Neural cell (in vitro differentiated cells): ENCODE measurements around the gene AGTRAP. TPM values are rescaled to one million over a fixed set of nuclear protein-coding genes. Genes with fewer than 3 reads are reported as not detected.

Experiments used
- H2AFZ ChIP-seq: fragments of 200-600, 300-800 bp; sonication (generic), shearing (Covaris generic); 2 replicates; pipeline ENCODE4 v1.6.0; 2014; ENCODE audit warnings: low read depth, mild to moderate bottlenecking, antibody characterized with exemption, low read length, moderate library complexity
- H3F3A ChIP-seq: fragments of 200-600 bp; shearing (Covaris generic); 2 replicates; pipeline ENCODE4 v1.6.1; 2016; ENCODE audit warnings: mild to moderate bottlenecking, moderate library complexity, mixed read lengths, antibody characterized with exemption, low read length; ENCODE audit not compliant: insufficient read depth, poor library complexity, severe bottlenecking
- H3K27ac ChIP-seq: fragments of 200-600, 300-800 bp; sonication (generic), shearing (Covaris generic); 2 replicates; pipeline ENCODE4 v1.5.1; 2014; ENCODE audit warnings: mild to moderate bottlenecking, low read length, moderate library complexity
- H3K27me3 ChIP-seq: fragments of 300-800, 200-600 bp; sonication (generic), shearing (Covaris generic); 2 replicates; pipeline ENCODE4 v1.6.0; 2014; ENCODE audit warnings: mild to moderate bottlenecking, low read depth, low read length, moderate library complexity; ENCODE audit not compliant: insufficient read depth
- H3K36me3 ChIP-seq: fragments of 300-800, 200-600 bp; sonication (generic), shearing (Covaris generic); 2 replicates; pipeline ENCODE4 v1.5.1; 2014; ENCODE audit warnings: mild to moderate bottlenecking, antibody characterized with exemption, low read length, moderate library complexity; ENCODE audit not compliant: insufficient read depth
- H3K4me2 ChIP-seq: fragments of 300-800, 200-600 bp; sonication (generic), shearing (Covaris generic); 2 replicates; pipeline ENCODE4 v1.6.0; 2014; ENCODE audit warnings: mild to moderate bottlenecking, low read length
- H3K4me3 ChIP-seq: fragments of 300-800, 200-600 bp; sonication (generic), shearing (Covaris generic); 2 replicates; pipeline ENCODE4 v1.5.1; 2014; ENCODE audit warnings: mild to moderate bottlenecking, low read length, moderate library complexity
- H3K79me2 ChIP-seq: fragments of 200-600 bp; shearing (Covaris generic); replicated peaks from 2 replicates; pipeline ENCODE4 v1.6.0; 2014; ENCODE audit warnings: mild to moderate bottlenecking, low read length, moderate library complexity; ENCODE audit not compliant: insufficient read depth
- H3K9ac ChIP-seq: fragments of 300-800, 200-600 bp; sonication (generic), shearing (Covaris generic); 2 replicates; pipeline ENCODE4 v1.6.1; 2016; ENCODE audit warnings: mild to moderate bottlenecking, low read length, mixed read lengths
- H3K9me2 ChIP-seq: fragments of 200-600 bp; shearing (Covaris generic); 2 replicates; pipeline ENCODE4 v1.6.1; 2016; ENCODE audit warnings: mild to moderate bottlenecking, low read length, mixed read lengths; ENCODE audit not compliant: insufficient read depth
- H3K9me3 ChIP-seq: fragments of 200-600, 300-800 bp; sonication (generic), shearing (Covaris generic); 2 replicates; pipeline ENCODE4 v1.6.1; 2016; ENCODE audit warnings: mild to moderate bottlenecking, mixed run types, low read length, moderate library complexity, mixed read lengths
- H4K20me1 ChIP-seq: fragments of 200-600 bp; shearing (Covaris generic); 2 replicates; pipeline ENCODE4 v1.6.1; 2016; ENCODE audit warnings: mild to moderate bottlenecking, mixed run types; ENCODE audit not compliant: insufficient read depth
- EP300 ChIP-seq: fragments of 450-650 bp; conservative IDR thresholded peaks from 2 replicates; pipeline ENCODE4 v1.6.1; 2014; ENCODE audit warnings: antibody characterized with exemption, mild to moderate bottlenecking, moderate library complexity; ENCODE audit not compliant: poor library complexity, severe bottlenecking
- EZH2 ChIP-seq: fragments of 200-600, 300-800 bp; shearing (Covaris generic), sonication (generic); IDR thresholded peaks from 2 replicates; pipeline ENCODE4 v1.6.1; 2014; ENCODE audit warnings: antibody characterized with exemption, low read length, borderline replicate concordance, mild to moderate bottlenecking; ENCODE audit not compliant: insufficient read depth, poor library complexity, severe bottlenecking
- MXI1 ChIP-seq: fragments of 450-650 bp; conservative IDR thresholded peaks from 2 replicates; pipeline ENCODE4 v1.6.1; 2014; ENCODE audit warnings: antibody characterized with exemption, mild to moderate bottlenecking; ENCODE audit not compliant: poor library complexity, severe bottlenecking
- POLR2AphosphoS5 ChIP-seq: IDR thresholded peaks from 2 replicates; pipeline ENCODE4 v1.6.1; 2012
- RAD21 ChIP-seq: fragments of 450-650 bp; conservative IDR thresholded peaks from 2 replicates; pipeline ENCODE4 v1.6.1; 2014; ENCODE audit warnings: antibody characterized with exemption, mild to moderate bottlenecking, moderate library complexity
- SMC3 ChIP-seq: fragments of 450-650 bp; conservative IDR thresholded peaks from 2 replicates; pipeline ENCODE4 v1.6.1; 2014; ENCODE audit warnings: antibody characterized with exemption, mild to moderate bottlenecking, moderate library complexity; ENCODE audit not compliant: poor library complexity
- TAF1 ChIP-seq: IDR thresholded peaks from 2 replicates; pipeline ENCODE4 v1.6.1; 2012; ENCODE audit warnings: low read depth
- polyA plus RNA-seq: library from polyadenylated mRNA; depleted of rRNA; stranded (reverse); fragments of >200 nt; gene quantifications from 2 replicates; pipeline ENCODE4 v1.2.3, GENCODE V29; 2014
- TF ChIP-seq, protein P1 (sequence below): IDR thresholded peaks from 2 replicates; pipeline ENCODE4 v1.6.1; 2012; ENCODE audit warnings: borderline replicate concordance
- TF ChIP-seq, protein P2 (sequence below): fragments of 450-650 bp; IDR thresholded peaks from 2 replicates; pipeline ENCODE4 v1.5.1; 2014; ENCODE audit warnings: antibody characterized with exemption, mild to moderate bottlenecking, moderate library complexity; ENCODE audit not compliant: poor library complexity, severe bottlenecking

AGTRAP gene
- polyA plus RNA-seq, 1 donor from 2014 or later, result 4.4 TPM

DNA sequence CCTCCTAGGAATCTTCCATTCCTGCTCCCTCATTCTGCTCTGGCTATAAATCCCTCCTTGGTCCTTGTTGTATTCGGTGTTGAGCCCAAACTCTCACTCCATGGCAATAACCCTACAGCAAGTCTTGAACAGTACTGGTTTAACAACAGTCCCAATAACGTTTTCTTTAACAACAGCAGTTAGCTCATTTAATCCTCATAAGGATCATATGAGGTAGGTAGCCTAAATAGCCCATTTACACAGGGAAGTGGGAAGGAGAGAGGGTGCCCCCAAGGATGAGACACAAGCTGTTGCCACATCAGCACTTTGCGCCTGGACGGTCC lies 444 bp upstream of the AGTRAP start:
- Histone ChIP-seq H3K4me3 (peak overlapping the region; percentile 74), H3K27me3 (no peaks in the 10 kb centered on the region), H2AFZ (no peak overlapping the region), H3K27ac (no peak overlapping the region), H4K20me1 (no peaks in the 10 kb centered on the region), H3K79me2 (no peaks in the 10 kb centered on the region), H3K9ac (no peak overlapping the region), H3K4me2 (peak overlapping the region; percentile 74), H3K36me3 (no peaks in the 10 kb centered on the region), H3K9me3 (no peaks in the 10 kb centered on the region), H3K9me2 (no peaks in the 10 kb centered on the region), H3F3A (no peaks in the 10 kb centered on the region)
- no peak for TF ChIP-seq TAF1
- no peak for TF ChIP-seq SMC3
- TF ChIP-seq, protein P1, sequence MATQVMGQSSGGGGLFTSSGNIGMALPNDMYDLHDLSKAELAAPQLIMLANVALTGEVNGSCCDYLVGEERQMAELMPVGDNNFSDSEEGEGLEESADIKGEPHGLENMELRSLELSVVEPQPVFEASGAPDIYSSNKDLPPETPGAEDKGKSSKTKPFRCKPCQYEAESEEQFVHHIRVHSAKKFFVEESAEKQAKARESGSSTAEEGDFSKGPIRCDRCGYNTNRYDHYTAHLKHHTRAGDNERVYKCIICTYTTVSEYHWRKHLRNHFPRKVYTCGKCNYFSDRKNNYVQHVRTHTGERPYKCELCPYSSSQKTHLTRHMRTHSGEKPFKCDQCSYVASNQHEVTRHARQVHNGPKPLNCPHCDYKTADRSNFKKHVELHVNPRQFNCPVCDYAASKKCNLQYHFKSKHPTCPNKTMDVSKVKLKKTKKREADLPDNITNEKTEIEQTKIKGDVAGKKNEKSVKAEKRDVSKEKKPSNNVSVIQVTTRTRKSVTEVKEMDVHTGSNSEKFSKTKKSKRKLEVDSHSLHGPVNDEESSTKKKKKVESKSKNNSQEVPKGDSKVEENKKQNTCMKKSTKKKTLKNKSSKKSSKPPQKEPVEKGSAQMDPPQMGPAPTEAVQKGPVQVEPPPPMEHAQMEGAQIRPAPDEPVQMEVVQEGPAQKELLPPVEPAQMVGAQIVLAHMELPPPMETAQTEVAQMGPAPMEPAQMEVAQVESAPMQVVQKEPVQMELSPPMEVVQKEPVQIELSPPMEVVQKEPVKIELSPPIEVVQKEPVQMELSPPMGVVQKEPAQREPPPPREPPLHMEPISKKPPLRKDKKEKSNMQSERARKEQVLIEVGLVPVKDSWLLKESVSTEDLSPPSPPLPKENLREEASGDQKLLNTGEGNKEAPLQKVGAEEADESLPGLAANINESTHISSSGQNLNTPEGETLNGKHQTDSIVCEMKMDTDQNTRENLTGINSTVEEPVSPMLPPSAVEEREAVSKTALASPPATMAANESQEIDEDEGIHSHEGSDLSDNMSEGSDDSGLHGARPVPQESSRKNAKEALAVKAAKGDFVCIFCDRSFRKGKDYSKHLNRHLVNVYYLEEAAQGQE, result no peak
- no peak for TF ChIP-seq EP300
- TF ChIP-seq, protein P2, sequence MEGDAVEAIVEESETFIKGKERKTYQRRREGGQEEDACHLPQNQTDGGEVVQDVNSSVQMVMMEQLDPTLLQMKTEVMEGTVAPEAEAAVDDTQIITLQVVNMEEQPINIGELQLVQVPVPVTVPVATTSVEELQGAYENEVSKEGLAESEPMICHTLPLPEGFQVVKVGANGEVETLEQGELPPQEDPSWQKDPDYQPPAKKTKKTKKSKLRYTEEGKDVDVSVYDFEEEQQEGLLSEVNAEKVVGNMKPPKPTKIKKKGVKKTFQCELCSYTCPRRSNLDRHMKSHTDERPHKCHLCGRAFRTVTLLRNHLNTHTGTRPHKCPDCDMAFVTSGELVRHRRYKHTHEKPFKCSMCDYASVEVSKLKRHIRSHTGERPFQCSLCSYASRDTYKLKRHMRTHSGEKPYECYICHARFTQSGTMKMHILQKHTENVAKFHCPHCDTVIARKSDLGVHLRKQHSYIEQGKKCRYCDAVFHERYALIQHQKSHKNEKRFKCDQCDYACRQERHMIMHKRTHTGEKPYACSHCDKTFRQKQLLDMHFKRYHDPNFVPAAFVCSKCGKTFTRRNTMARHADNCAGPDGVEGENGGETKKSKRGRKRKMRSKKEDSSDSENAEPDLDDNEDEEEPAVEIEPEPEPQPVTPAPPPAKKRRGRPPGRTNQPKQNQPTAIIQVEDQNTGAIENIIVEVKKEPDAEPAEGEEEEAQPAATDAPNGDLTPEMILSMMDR, result no peak
- TF ChIP-seq POLR2AphosphoS5, result no peak
- no peak for TF ChIP-seq MXI1

DNA sequence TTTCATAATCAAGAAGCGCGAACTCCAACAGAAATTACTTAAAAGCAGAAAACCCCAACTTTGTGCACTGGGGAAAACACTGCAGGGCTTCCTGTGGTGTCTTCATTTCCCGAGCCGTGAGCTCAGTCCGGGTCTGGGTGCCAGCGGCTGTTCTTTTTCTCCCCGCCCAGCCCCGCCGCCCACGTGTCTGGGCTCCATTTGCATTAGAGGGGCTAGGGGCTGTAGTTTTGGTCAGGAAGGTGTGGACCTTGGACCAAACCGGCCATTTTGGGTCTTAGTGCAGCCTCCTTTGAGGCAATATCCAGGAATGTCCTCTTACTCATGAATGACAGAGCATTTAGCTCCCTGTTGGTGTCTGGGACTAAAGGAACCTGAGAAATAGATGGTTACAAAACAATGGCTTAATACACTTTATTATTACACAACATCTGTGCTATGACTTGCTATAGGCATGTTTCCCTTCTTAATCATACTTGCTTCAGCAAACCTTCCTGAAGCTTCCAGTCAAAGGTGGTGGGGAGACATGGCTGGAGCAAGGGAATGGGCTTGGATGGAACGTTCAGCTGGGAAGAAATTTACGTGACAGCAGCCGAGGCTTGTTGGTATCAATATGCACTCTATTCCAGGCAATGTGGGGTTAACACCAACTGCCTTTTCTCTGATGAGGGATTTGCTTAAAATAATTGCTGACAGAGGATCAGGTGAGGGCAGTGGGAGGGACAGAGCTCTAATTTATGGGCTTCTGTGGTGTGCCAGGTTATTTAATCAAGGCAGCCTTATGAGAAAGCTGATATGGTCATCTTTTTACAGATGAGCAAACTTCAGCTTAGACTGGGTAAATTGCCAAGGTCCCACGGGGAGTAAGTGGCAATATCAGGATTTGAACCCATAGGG lies 1.1 kb downstream of the AGTRAP start:
- H2AFZ ChIP-seq, result no peak overlapping the region
- no peaks in the 10 kb centered on the region for H3K9me3 ChIP-seq
- no peak overlapping the region for H3K27ac ChIP-seq
- H3F3A ChIP-seq, result no peaks in the 10 kb centered on the region
- no peaks in the 10 kb centered on the region for H3K79me2 ChIP-seq
- no peaks in the 10 kb centered on the region for H3K27me3 ChIP-seq
- TF ChIP-seq, protein P2, result no peak
- TF ChIP-seq, protein P1, result no peak
- TF ChIP-seq RAD21 (no peak), POLR2AphosphoS5 (no peak), SMC3 (no peak), MXI1 (no peak), EP300 (no peak), EZH2 (no peak), TAF1 (no peak)
- H3K9ac ChIP-seq, result peak overlapping the region; percentile 38
- H3K4me3 ChIP-seq, result peak overlapping the region; percentile 74
- H3K36me3 ChIP-seq, result no peaks in the 10 kb centered on the region
- no peaks in the 10 kb centered on the region for H3K9me2 ChIP-seq
- no peaks in the 10 kb centered on the region for H4K20me1 ChIP-seq
- H3K4me2 ChIP-seq, result peak overlapping the region; percentile 74
